ENCODE data around the gene RBM6.
A peak's percentile ranks its signal among the peaks of the same experiment; 100 is the strongest.
"Not testable (repeated sequence)": the region's sequence is repeated elsewhere in the genome, so short reads cannot be mapped to it uniquely, and the experiment has no call there.

Gene RBM6

GRCh38 chr3:50010959-50011358, 71.0 kb downstream of the RBM6 start:
- no peak overlapping the region for H3K27ac ChIP-seq (ENCODE audit: low read depth, low read length)
- H3K23ac ChIP-seq (ENCODE audit: low read length) = no peak overlapping the region
- no peak overlapping the region for H3K14ac ChIP-seq (ENCODE audit: low read length)
- no peaks in the 10 kb centered on the region for H3K9me3 ChIP-seq (ENCODE audit: insufficient read depth, low read depth, low read length)
- H3K79me2 ChIP-seq (ENCODE audit: control insufficient read depth, insufficient read depth, low read length, poor library complexity) = no peaks in the 10 kb centered on the region
- H2AFZ ChIP-seq (ENCODE audit: insufficient read depth, low read length, poor library complexity) = no peak overlapping the region
- H2AK5ac ChIP-seq (ENCODE audit: low read length) = no peak overlapping the region
- H3K27me3 ChIP-seq (ENCODE audit: insufficient read depth, low read length) = no peaks in the 10 kb centered on the region
- peaks cover 5 to 12% of the 10 kb centered on the region in 2 experiments for H3K36me3 ChIP-seq (ENCODE audit: control insufficient read depth in 1 of 2, insufficient read depth in 2 of 2, low read length in 2 of 2)
- H4K91ac ChIP-seq (ENCODE audit: low read depth, low read length) = no peak overlapping the region
- no peak overlapping the region for H3K4me2 ChIP-seq (ENCODE audit: low read length)
- peak; percentile 58 to 74 for DNase-seq
- WGBS (ENCODE audit: extremely low coverage, insufficient coverage, insufficient read length) = no CpG with 5 or more reads among the region's 1 CpG
- no peaks in the 10 kb centered on the region for H3K4me1 ChIP-seq (ENCODE audit: control insufficient read depth in 1 of 2, insufficient read depth in 2 of 2, low read length in 2 of 2)
- H3K9ac ChIP-seq (ENCODE audit: low read length) = no peak overlapping the region
- H3K79me1 ChIP-seq (ENCODE audit: low read length) = no peaks in the 10 kb centered on the region
- H2BK120ac ChIP-seq (ENCODE audit: insufficient read depth, low read length, poor library complexity) = no peak overlapping the region
- H3K4me3 ChIP-seq (ENCODE audit: low read depth, low read length) = no peak overlapping the region
- H3K4ac ChIP-seq (ENCODE audit: low read depth, low read length) = no peak overlapping the region
- no peak overlapping the region for H4K12ac ChIP-seq (ENCODE audit: low read depth, low read length)
- H2BK12ac ChIP-seq (ENCODE audit: low read length) = no peak overlapping the region
- H2BK5ac ChIP-seq (ENCODE audit: low read depth, low read length, poor library complexity) = no peak overlapping the region
- no peak overlapping the region for H4K8ac ChIP-seq (ENCODE audit: low read depth, low read length)
- H3K18ac ChIP-seq (ENCODE audit: low read length) = no peak overlapping the region

GRCh38 chr3:50015918-50016317, 76.0 kb downstream of the RBM6 start:
- H3K23ac ChIP-seq (ENCODE audit: low read length) = no peak overlapping the region
- H3K79me1 ChIP-seq (ENCODE audit: low read length) = no peaks in the 10 kb centered on the region
- H3K27ac ChIP-seq (ENCODE audit: low read depth, low read length) = no peak overlapping the region
- no peak overlapping the region for H2BK5ac ChIP-seq (ENCODE audit: low read depth, low read length, poor library complexity)
- H3K14ac ChIP-seq (ENCODE audit: low read length) = no peak overlapping the region
- H3K27me3 ChIP-seq (ENCODE audit: insufficient read depth, low read length) = no peaks in the 10 kb centered on the region
- H4K8ac ChIP-seq (ENCODE audit: low read depth, low read length) = no peak overlapping the region
- H3K9me3 ChIP-seq (ENCODE audit: insufficient read depth, low read depth, low read length) = no peaks in the 10 kb centered on the region
- H2AK5ac ChIP-seq (ENCODE audit: low read length) = no peak overlapping the region
- peaks cover 3 to 4% of the 10 kb centered on the region in 2 experiments for H3K36me3 ChIP-seq (ENCODE audit: control insufficient read depth in 1 of 2, insufficient read depth in 2 of 2, low read length in 2 of 2)
- H4K91ac ChIP-seq (ENCODE audit: low read depth, low read length) = no peak overlapping the region
- no peak overlapping the region for H3K4me3 ChIP-seq (ENCODE audit: low read depth, low read length)
- no peak overlapping the region for H2BK12ac ChIP-seq (ENCODE audit: low read length)
- H4K12ac ChIP-seq (ENCODE audit: low read depth, low read length) = no peak overlapping the region
- H3K9ac ChIP-seq (ENCODE audit: low read length) = no peak overlapping the region
- peak in 1 of 2 donors; percentile 16 for DNase-seq
- H3K4me2 ChIP-seq (ENCODE audit: low read length) = no peak overlapping the region
- no peak overlapping the region for H2BK120ac ChIP-seq (ENCODE audit: insufficient read depth, low read length, poor library complexity)
- H3K79me2 ChIP-seq (ENCODE audit: control insufficient read depth, insufficient read depth, low read length, poor library complexity) = no peaks in the 10 kb centered on the region
- no peaks in the 10 kb centered on the region for H3K4me1 ChIP-seq (ENCODE audit: control insufficient read depth in 1 of 2, insufficient read depth in 2 of 2, low read length in 2 of 2)
- H2AFZ ChIP-seq (ENCODE audit: insufficient read depth, low read length, poor library complexity) = no peak overlapping the region
- H3K4ac ChIP-seq (ENCODE audit: low read depth, low read length) = no peak overlapping the region
- no peak overlapping the region for H3K18ac ChIP-seq (ENCODE audit: low read length)
- WGBS (ENCODE audit: extremely low coverage, insufficient coverage, insufficient read length) = no CpG with 5 or more reads among the region's 4 CpGs

- Histone ChIP-seq H3K18ac (ENCODE audit: low read length) (no peak overlapping the region), H3K27ac (ENCODE audit: low read depth, low read length) (no peak overlapping the region), H3K4me2 (ENCODE audit: low read length) (no peak overlapping the region), H3K36me3 (ENCODE audit: control insufficient read depth in 1 of 2, insufficient read depth in 2 of 2, low read length in 2 of 2) (peaks cover 0 to 7% of the 10 kb centered on the region in 2 experiments), H2BK12ac (ENCODE audit: low read length) (no peak overlapping the region), H3K4me3 (ENCODE audit: low read depth, low read length) (no peak overlapping the region), H3K4me1 (ENCODE audit: control insufficient read depth in 1 of 2, insufficient read depth in 2 of 2, low read length in 2 of 2) (no peaks in the 10 kb centered on the region), H2BK120ac (ENCODE audit: insufficient read depth, low read length, poor library complexity) (no peak overlapping the region), H4K8ac (ENCODE audit: low read depth, low read length) (no peak overlapping the region), H2BK5ac (ENCODE audit: low read depth, low read length, poor library complexity) (no peak overlapping the region), H3K9ac (ENCODE audit: low read length) (no peak overlapping the region), H2AFZ (ENCODE audit: insufficient read depth, low read length, poor library complexity) (no peak overlapping the region), H3K27me3 (ENCODE audit: insufficient read depth, low read length) (no peaks in the 10 kb centered on the region), H3K4ac (ENCODE audit: low read depth, low read length) (no peak overlapping the region), H3K9me3 (ENCODE audit: insufficient read depth, low read depth, low read length) (no peaks in the 10 kb centered on the region), H2AK5ac (ENCODE audit: low read length) (no peak overlapping the region), H3K23ac (ENCODE audit: low read length) (no peak overlapping the region), H4K91ac (ENCODE audit: low read depth, low read length) (no peak overlapping the region), H3K79me2 (ENCODE audit: control insufficient read depth, insufficient read depth, low read length, poor library complexity) (no peaks in the 10 kb centered on the region), H4K12ac (ENCODE audit: low read depth, low read length) (no peak overlapping the region), H3K14ac (ENCODE audit: low read length) (no peak overlapping the region), H3K79me1 (ENCODE audit: low read length) (no peaks in the 10 kb centered on the region)
- peak in 1 of 2 donors; percentile 63 for DNase-seq
- no CpG with 5 or more reads among the region's 1 CpG for WGBS (ENCODE audit: extremely low coverage, insufficient coverage, insufficient read length)
These were observed 88.4 kb downstream of the RBM6 start for GRCh38 chr3:50028346-50028745.

GRCh38 chr3:50031201-50031600, 91.3 kb downstream of the RBM6 start:
- H2BK12ac ChIP-seq (ENCODE audit: low read length); H4K8ac ChIP-seq (ENCODE audit: low read depth, low read length); H2AK5ac ChIP-seq (ENCODE audit: low read length); H2BK5ac ChIP-seq (ENCODE audit: low read depth, low read length, poor library complexity); H3K36me3 ChIP-seq (ENCODE audit: control insufficient read depth in 1 of 2, insufficient read depth in 2 of 2, low read length in 2 of 2); H3K27ac ChIP-seq (ENCODE audit: low read depth, low read length); H3K79me1 ChIP-seq (ENCODE audit: low read length); H3K23ac ChIP-seq (ENCODE audit: low read length); H3K4me1 ChIP-seq (ENCODE audit: control insufficient read depth in 1 of 2, insufficient read depth in 2 of 2, low read length in 2 of 2); H3K4me3 ChIP-seq (ENCODE audit: low read depth, low read length); H4K91ac ChIP-seq (ENCODE audit: low read depth, low read length); H2AFZ ChIP-seq (ENCODE audit: insufficient read depth, low read length, poor library complexity); H4K12ac ChIP-seq (ENCODE audit: low read depth, low read length); H3K9ac ChIP-seq (ENCODE audit: low read length); H3K14ac ChIP-seq (ENCODE audit: low read length); H3K79me2 ChIP-seq (ENCODE audit: control insufficient read depth, insufficient read depth, low read length, poor library complexity); H3K9me3 ChIP-seq (ENCODE audit: insufficient read depth, low read depth, low read length); H3K27me3 ChIP-seq (ENCODE audit: insufficient read depth, low read length); H3K18ac ChIP-seq (ENCODE audit: low read length); H3K4ac ChIP-seq (ENCODE audit: low read depth, low read length); H3K4me2 ChIP-seq (ENCODE audit: low read length); DNase-seq; H2BK120ac ChIP-seq (ENCODE audit: insufficient read depth, low read length, poor library complexity): not testable (repeated sequence)
- WGBS (ENCODE audit: extremely low coverage, insufficient coverage, insufficient read length) = no CpG with 5 or more reads among the region's 5 CpGs
